Spleen (tissue), 11 donors: ENCODE data around the gene STK39. TPM values are rescaled to one million over a fixed set of nuclear protein-coding genes. Genes with fewer than 3 reads are reported as not detected.

Experiments
- DNase-seq: peaks from one replicate; pipeline ENCODE4 v3.0.0-alpha.2; 2020
- H3K27ac ChIP-seq, 8 donors: fragments of 200-600 bp; sonication (generic) in 7 of 8; 1 replicate in 4 of 8; 2 replicates in 4 of 8; pipeline versions ENCODE4 v1.5.0 to v1.8.0; 2016 to 2021; ENCODE audit warnings: inconsistent platforms in 4 of 8, mild to moderate bottlenecking in 4 of 8, moderate library complexity in 1 of 8
- H3K27me3 ChIP-seq, 7 donors: fragments of 200-600 bp; sonication (generic) in 6 of 7; replicated peaks in 1 of 7; 1 replicate in 4 of 7; 2 replicates in 3 of 7; pipeline versions ENCODE4 v1.5.0 to v1.8.0; 2016 to 2021; ENCODE audit warnings: inconsistent platforms in 3 of 7, mild to moderate bottlenecking in 1 of 7
- H3K36me3 ChIP-seq, 6 donors: fragments of 200-600 bp; sonication (generic) in 5 of 6; 1 replicate in 4 of 6; 2 replicates in 2 of 6; pipeline versions ENCODE4 v1.5.0 to v1.8.0; 2016 to 2021; ENCODE audit warnings: inconsistent platforms in 2 of 6
- H3K4me1 ChIP-seq, 6 donors: fragments of 200-600 bp; sonication (generic) in 5 of 6; 1 replicate in 3 of 6; 2 replicates in 3 of 6; pipeline versions ENCODE4 v1.5.0 to v1.8.0; 2016 to 2021; ENCODE audit warnings: inconsistent platforms in 3 of 6
- H3K4me3 ChIP-seq, 8 donors: fragments of 200-600 bp; sonication (generic) in 7 of 8; 1 replicate in 4 of 8; 2 replicates in 4 of 8; pipeline versions ENCODE4 v1.5.0 to v1.8.0; 2016 to 2021; ENCODE audit warnings: inconsistent platforms in 4 of 8, mild to moderate bottlenecking in 4 of 8, moderate library complexity in 2 of 8
- H3K9me3 ChIP-seq, 8 donors: fragments of 200-600 bp; sonication (generic) in 7 of 8; 1 replicate in 4 of 8; 2 replicates in 4 of 8; pipeline versions ENCODE4 v1.5.0 to v1.8.0; 2016 to 2021; ENCODE audit warnings: inconsistent platforms in 4 of 8
- CTCF ChIP-seq, 11 experiments: fragments of 200-600 bp in 7 of 11; fragments of 450-650 bp in 4 of 11; sonication (generic) in 4 of 11; IDR thresholded peaks in 8 of 11; conservative IDR thresholded peaks in 3 of 11; 1 replicate in 7 of 11; 2 replicates in 4 of 11; pipeline versions ENCODE4 v1.4.0 to v1.8.0; 2016 to 2021; ENCODE audit warnings: antibody characterized with exemption in 11 of 11, inconsistent platforms in 4 of 11, mild to moderate bottlenecking in 1 of 11
- POLR2A ChIP-seq, 3 donors: fragments of 450-650 bp; IDR thresholded peaks; one replicate each; pipeline ENCODE4 v1.5.1; 2017; ENCODE audit warnings: antibody characterized with exemption in 3 of 3, mild to moderate bottlenecking in 1 of 3
- POLR2AphosphoS5 ChIP-seq, 3 donors: sonication (generic); formaldehyde crosslinking; IDR thresholded peaks; one replicate each; pipeline ENCODE4 v1.5.1; 2017; ENCODE audit warnings: antibody characterized with exemption in 3 of 3
- WGBS, 5 donors: extraction: QIAGEN DNeasy Blood & Tissue Kit in 3 of 5; methylation state at CpG; one replicate each; pipeline versions ENCODE4 v1.1.5 to v1.1.7; 2013 to 2018; 5-methylcytosine and 5-hydroxymethylcytosine counted together
- intact Hi-C: fragments of 100-400 bp; cut with DNase I; formaldehyde crosslinking; loops from one replicate; pipeline ENCODE4 v1.15.0; 2023; ENCODE audit warnings: low total_unique reads
- polyA plus RNA-seq, 3 donors: library from polyadenylated mRNA; stranded (reverse); fragments of 200-250 nt; gene quantifications; one replicate each; pipeline ENCODE4 v1.2.1, GENCODE V29; 2013
- total RNA-seq, 7 donors: library from RNA; depleted of rRNA in 3 of 7; stranded (reverse); fragments of >200 nt in 3 of 7; fragmentation: NEBNext Ultra II Directional in 4 of 7; extraction: Animal tissue kit (Norgen Biotek cat#: 25700) in 4 of 7; gene quantifications; one replicate each; pipeline versions ENCODE4 v1.1.0 to v1.2.1, GENCODE V29; 2016 to 2021
- donor health status: healthy with polysubstance abuse.
- donor health status: DM: no; HTN: no; CAD: no; lungs with moderate emphysema.
- donor health status: DM: no; HTN: no; CAD: no.
- donor health status: Bipolar disorder and iron deficiency.
- donor health status: healthy.
- donor health status: DM: no; HTN: no; CAD: no.
- donor health status: DM: yes; HTN: yes; CAD: no.

Gene STK39
- total and polyA plus RNA-seq, 10 donors = 8.6 to 17.8 (median 11.0) TPM

GRCh38 chr2:168244318-168244717 is 3.1 kb downstream of the STK39 start:
- Histone ChIP-seq H3K4me3 (no peak overlapping the region), H3K9me3 (no peaks in the 10 kb centered on the region), H3K4me1 (peaks cover 7 to 76% (median 45%) of the 10 kb centered on the region in 6 donors), H3K36me3 (no peaks in the 10 kb centered on the region), H3K27me3 (no peaks in the 10 kb centered on the region), H3K27ac (peak overlapping the region in 3 of 8 donors; percentile 15 to 87 (median 55))
- 48 to 70% (median 62%) methylated on average over 8 of the region's 8 CpGs for WGBS, 5 donors
- intact Hi-C loops = no loop called here
- TF ChIP-seq POLR2A (IDR thresholded peaks at IDR 0.05) (no peak), CTCF (IDR thresholded peaks at IDR 0.05 in 8 of 11, conservative IDR thresholded peaks at IDR 0.05 in 3 of 11) (no peak), POLR2AphosphoS5 (IDR thresholded peaks at IDR 0.05) (no peak)
- peak; percentile 62 for DNase-seq

GRCh38 chr2:168243061-168243460 is 4.3 kb downstream of the STK39 start:
- WGBS, 5 donors = 91 to 94% (median 94%) methylated on average over 5 of the region's 5 CpGs
- no peak overlapping the region for H3K27ac ChIP-seq
- peaks cover 7 to 78% (median 44%) of the 10 kb centered on the region in 6 donors for H3K4me1 ChIP-seq
- DNase-seq = no peak
- no peaks in the 10 kb centered on the region for H3K36me3 ChIP-seq
- intact Hi-C loops = no loop called here
- no peaks in the 10 kb centered on the region for H3K9me3 ChIP-seq
- H3K4me3 ChIP-seq = no peak overlapping the region
- no peaks in the 10 kb centered on the region for H3K27me3 ChIP-seq
- TF ChIP-seq POLR2AphosphoS5 (IDR thresholded peaks at IDR 0.05) (no peak), POLR2A (IDR thresholded peaks at IDR 0.05) (no peak), CTCF (IDR thresholded peaks at IDR 0.05 in 8 of 11, conservative IDR thresholded peaks at IDR 0.05 in 3 of 11) (no peak)

GRCh38 chr2:168241746-168242145 is 5.6 kb downstream of the STK39 start:
- Histone ChIP-seq H3K4me3 (no peak overlapping the region), H3K4me1 (peaks cover 7 to 72% (median 38%) of the 10 kb centered on the region in 6 donors), H3K27ac (no peak overlapping the region), H3K27me3 (no peaks in the 10 kb centered on the region), H3K36me3 (no peaks in the 10 kb centered on the region), H3K9me3 (no peaks in the 10 kb centered on the region)
- DNase-seq = no peak
- TF ChIP-seq POLR2AphosphoS5 (IDR thresholded peaks at IDR 0.05) (no peak), POLR2A (IDR thresholded peaks at IDR 0.05) (no peak), CTCF (IDR thresholded peaks at IDR 0.05 in 8 of 11, conservative IDR thresholded peaks at IDR 0.05 in 3 of 11) (no peak)
- WGBS, 5 donors = 86 to 92% (median 87%) methylated on average over 5 of the region's 5 CpGs
- intact Hi-C loops = no loop called here

GRCh38 chr2:168241208-168241607 is 6.2 kb downstream of the STK39 start:
- Histone ChIP-seq H3K27ac (no peak overlapping the region), H3K27me3 (no peaks in the 10 kb centered on the region), H3K36me3 (no peaks in the 10 kb centered on the region), H3K9me3 (no peaks in the 10 kb centered on the region), H3K4me1 (peaks cover 6 to 68% (median 35%) of the 10 kb centered on the region in 6 donors), H3K4me3 (no peak overlapping the region)
- no peak for TF ChIP-seq POLR2A (IDR thresholded peaks at IDR 0.05)
- no peak for TF ChIP-seq POLR2AphosphoS5 (IDR thresholded peaks at IDR 0.05)
- no peak for TF ChIP-seq CTCF (IDR thresholded peaks at IDR 0.05 in 8 of 11, conservative IDR thresholded peaks at IDR 0.05 in 3 of 11)
- peak; percentile 65 for DNase-seq
- WGBS, 5 donors = 59 to 76% (median 70%) methylated on average over 5 of the region's 5 CpGs
- intact Hi-C loops = no loop called here
